Measurements from ENCODE around the gene ZBTB9.

ZBTB9 gene

GRCh38 chr6:33428966-33429749 is 25.2 kb upstream of the ZBTB9 start (continued):
- TF ChIP-seq, protein P1, sequence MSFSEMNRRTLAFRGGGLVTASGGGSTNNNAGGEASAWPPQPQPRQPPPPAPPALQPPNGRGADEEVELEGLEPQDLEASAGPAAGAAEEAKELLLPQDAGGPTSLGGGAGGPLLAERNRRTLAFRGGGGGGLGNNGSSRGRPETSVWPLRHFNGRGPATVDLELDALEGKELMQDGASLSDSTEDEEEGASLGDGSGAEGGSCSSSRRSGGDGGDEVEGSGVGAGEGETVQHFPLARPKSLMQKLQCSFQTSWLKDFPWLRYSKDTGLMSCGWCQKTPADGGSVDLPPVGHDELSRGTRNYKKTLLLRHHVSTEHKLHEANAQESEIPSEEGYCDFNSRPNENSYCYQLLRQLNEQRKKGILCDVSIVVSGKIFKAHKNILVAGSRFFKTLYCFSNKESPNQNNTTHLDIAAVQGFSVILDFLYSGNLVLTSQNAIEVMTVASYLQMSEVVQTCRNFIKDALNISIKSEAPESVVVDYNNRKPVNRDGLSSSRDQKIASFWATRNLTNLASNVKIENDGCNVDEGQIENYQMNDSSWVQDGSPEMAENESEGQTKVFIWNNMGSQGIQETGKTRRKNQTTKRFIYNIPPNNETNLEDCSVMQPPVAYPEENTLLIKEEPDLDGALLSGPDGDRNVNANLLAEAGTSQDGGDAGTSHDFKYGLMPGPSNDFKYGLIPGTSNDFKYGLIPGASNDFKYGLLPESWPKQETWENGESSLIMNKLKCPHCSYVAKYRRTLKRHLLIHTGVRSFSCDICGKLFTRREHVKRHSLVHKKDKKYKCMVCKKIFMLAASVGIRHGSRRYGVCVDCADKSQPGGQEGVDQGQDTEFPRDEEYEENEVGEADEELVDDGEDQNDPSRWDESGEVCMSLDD (tag by site-specific recombination; IDR thresholded peaks at IDR 0.05), result no peak
- TF ChIP-seq ZNF416 (tag by site-specific recombination; IDR thresholded peaks at IDR 0.05) (no peak), ZNF670 (tag by site-specific recombination; IDR thresholded peaks at IDR 0.05; ENCODE audit: low read depth) (no peak)
- TF ChIP-seq, protein P2, sequence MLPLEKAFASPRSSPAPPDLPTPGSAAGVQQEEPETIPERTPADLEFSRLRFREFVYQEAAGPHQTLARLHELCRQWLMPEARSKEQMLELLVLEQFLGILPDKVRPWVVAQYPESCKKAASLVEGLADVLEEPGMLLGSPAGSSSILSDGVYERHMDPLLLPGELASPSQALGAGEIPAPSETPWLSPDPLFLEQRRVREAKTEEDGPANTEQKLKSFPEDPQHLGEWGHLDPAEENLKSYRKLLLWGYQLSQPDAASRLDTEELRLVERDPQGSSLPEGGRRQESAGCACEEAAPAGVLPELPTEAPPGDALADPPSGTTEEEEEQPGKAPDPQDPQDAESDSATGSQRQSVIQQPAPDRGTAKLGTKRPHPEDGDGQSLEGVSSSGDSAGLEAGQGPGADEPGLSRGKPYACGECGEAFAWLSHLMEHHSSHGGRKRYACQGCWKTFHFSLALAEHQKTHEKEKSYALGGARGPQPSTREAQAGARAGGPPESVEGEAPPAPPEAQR (tag by site-specific recombination; IDR thresholded peaks at IDR 0.05), result no peak
- TF ChIP-seq, protein P3, sequence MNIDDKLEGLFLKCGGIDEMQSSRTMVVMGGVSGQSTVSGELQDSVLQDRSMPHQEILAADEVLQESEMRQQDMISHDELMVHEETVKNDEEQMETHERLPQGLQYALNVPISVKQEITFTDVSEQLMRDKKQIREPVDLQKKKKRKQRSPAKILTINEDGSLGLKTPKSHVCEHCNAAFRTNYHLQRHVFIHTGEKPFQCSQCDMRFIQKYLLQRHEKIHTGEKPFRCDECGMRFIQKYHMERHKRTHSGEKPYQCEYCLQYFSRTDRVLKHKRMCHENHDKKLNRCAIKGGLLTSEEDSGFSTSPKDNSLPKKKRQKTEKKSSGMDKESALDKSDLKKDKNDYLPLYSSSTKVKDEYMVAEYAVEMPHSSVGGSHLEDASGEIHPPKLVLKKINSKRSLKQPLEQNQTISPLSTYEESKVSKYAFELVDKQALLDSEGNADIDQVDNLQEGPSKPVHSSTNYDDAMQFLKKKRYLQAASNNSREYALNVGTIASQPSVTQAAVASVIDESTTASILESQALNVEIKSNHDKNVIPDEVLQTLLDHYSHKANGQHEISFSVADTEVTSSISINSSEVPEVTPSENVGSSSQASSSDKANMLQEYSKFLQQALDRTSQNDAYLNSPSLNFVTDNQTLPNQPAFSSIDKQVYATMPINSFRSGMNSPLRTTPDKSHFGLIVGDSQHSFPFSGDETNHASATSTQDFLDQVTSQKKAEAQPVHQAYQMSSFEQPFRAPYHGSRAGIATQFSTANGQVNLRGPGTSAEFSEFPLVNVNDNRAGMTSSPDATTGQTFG (tag by site-specific recombination; IDR thresholded peaks at IDR 0.05; ENCODE audit: borderline replicate concordance), result no peak
- TF ChIP-seq, protein P4, sequence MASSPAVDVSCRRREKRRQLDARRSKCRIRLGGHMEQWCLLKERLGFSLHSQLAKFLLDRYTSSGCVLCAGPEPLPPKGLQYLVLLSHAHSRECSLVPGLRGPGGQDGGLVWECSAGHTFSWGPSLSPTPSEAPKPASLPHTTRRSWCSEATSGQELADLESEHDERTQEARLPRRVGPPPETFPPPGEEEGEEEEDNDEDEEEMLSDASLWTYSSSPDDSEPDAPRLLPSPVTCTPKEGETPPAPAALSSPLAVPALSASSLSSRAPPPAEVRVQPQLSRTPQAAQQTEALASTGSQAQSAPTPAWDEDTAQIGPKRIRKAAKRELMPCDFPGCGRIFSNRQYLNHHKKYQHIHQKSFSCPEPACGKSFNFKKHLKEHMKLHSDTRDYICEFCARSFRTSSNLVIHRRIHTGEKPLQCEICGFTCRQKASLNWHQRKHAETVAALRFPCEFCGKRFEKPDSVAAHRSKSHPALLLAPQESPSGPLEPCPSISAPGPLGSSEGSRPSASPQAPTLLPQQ (tag by site-specific recombination; IDR thresholded peaks at IDR 0.05), result no peak

DNA sequence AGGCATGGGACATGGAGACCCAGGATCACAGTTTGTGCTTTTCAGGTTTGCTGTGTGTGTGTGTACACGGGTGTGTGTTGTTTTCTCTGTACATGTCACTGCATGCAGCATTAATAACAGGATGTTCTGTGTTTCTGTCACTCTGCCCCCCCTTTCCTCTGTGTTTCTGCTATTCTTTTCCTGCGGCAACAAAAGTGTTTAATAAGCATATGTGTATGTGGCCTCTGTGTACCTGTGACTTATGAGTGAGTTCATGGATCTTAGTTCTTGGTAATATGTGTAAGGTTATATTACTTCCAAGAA is 24.7 kb upstream of the ZBTB9 start:
- TF ChIP-seq ZNF629 (tag by site-specific recombination; IDR thresholded peaks at IDR 0.05), result no peak
- TF ChIP-seq, protein P5, sequence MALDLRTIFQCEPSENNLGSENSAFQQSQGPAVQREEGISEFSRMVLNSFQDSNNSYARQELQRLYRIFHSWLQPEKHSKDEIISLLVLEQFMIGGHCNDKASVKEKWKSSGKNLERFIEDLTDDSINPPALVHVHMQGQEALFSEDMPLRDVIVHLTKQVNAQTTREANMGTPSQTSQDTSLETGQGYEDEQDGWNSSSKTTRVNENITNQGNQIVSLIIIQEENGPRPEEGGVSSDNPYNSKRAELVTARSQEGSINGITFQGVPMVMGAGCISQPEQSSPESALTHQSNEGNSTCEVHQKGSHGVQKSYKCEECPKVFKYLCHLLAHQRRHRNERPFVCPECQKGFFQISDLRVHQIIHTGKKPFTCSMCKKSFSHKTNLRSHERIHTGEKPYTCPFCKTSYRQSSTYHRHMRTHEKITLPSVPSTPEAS (tag by site-specific recombination; IDR thresholded peaks at IDR 0.05), result 0 out of 2 replicates have a peak, but pooled peaks have one; percentile 4
- Histone ChIP-seq H3K36me3 (ENCODE audit: control insufficient read depth in 2 of 2, insufficient read depth in 1 of 2, low read length in 2 of 2) (no peaks in the 10 kb centered on the region), H3K9me3 (ENCODE audit: control insufficient read depth, insufficient read depth, low read depth, low read length) (no peaks in the 10 kb centered on the region), H3K4me1 (ENCODE audit: control insufficient read depth, insufficient read depth, low read length) (peaks cover 16% of the 10 kb centered on the region), H3K4me3 (ENCODE audit: low read depth, low read length) (no peak overlapping the region), H3K27ac (ENCODE audit: extremely low read depth, low read depth, low read length) (no peak overlapping the region)
- ChIA-PET CTCF (interaction anchor here (0.7 to 1.1 kb wide), 4 partner anchors 16 to 83 kb away, joined by 3 to 4 read pairs (median 3); no protein-coding TSS in a partner anchor), POLR2A (interaction anchor here (1.2 to 2.4 kb wide), 6 partner anchors 13 to 158 kb away, joined by 3 to 11 read pairs (median 6); partner anchors contain the start of genes B3GALT4, BAK1, RGL2 and RPS18)

DNA sequence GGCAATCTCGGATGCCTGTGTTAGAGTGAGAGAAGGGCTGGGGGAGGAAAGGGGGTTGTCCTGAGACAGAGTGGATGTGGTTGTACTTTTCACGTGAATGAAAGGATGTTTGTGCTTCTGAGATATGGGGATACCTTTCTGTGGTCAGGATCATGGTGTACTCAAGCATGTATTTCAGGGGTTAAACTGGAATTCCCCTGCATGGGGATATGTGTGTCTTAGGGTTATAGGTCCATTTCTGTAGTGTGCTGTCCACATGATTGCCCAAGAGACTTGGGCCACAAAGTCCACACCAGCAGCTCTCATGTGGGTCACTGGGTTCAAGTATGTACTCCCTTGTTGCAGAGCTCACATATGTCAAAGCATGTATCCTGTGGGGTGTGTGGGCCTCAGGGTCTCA is 24.0 kb upstream of the ZBTB9 start:
- TF ChIP-seq ZNF366 (tag by site-specific recombination; conservative IDR thresholded peaks at IDR 0.05) (no peak), ZNF138 (tag by site-specific recombination; IDR thresholded peaks at IDR 0.05; ENCODE audit: borderline replicate concordance) (no peak), ZNF335 (tag by site-specific recombination; conservative IDR thresholded peaks at IDR 0.05) (peak; percentile 41), KLF7 (tag by site-specific recombination; IDR thresholded peaks at IDR 0.05; ENCODE audit: borderline replicate concordance) (no peak), ZNF121 (tag by site-specific recombination; IDR thresholded peaks at IDR 0.05) (no peak)
- TF ChIP-seq, protein P6, sequence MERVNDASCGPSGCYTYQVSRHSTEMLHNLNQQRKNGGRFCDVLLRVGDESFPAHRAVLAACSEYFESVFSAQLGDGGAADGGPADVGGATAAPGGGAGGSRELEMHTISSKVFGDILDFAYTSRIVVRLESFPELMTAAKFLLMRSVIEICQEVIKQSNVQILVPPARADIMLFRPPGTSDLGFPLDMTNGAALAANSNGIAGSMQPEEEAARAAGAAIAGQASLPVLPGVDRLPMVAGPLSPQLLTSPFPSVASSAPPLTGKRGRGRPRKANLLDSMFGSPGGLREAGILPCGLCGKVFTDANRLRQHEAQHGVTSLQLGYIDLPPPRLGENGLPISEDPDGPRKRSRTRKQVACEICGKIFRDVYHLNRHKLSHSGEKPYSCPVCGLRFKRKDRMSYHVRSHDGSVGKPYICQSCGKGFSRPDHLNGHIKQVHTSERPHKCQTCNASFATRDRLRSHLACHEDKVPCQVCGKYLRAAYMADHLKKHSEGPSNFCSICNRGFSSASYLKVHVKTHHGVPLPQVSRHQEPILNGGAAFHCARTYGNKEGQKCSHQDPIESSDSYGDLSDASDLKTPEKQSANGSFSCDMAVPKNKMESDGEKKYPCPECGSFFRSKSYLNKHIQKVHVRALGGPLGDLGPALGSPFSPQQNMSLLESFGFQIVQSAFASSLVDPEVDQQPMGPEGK (tag by site-specific recombination; IDR thresholded peaks at IDR 0.05), result no peak
- H3K36me3 ChIP-seq (ENCODE audit: control insufficient read depth in 2 of 2, insufficient read depth in 1 of 2, low read length in 2 of 2), result peaks cover 3% of the 10 kb centered on the region in 2 experiments; a peak in 1 of 3 replicates
- no peak overlapping the region for H3K4me3 ChIP-seq (ENCODE audit: low read depth, low read length)
- peaks cover 10% of the 10 kb centered on the region for H3K4me1 ChIP-seq (ENCODE audit: control insufficient read depth, insufficient read depth, low read length)
- H3K9me3 ChIP-seq (ENCODE audit: control insufficient read depth, insufficient read depth, low read depth, low read length), result no peaks in the 10 kb centered on the region
- CTCF ChIA-PET, result interaction anchor here (0.7 to 2.7 kb wide), 6 partner anchors 8 to 151 kb away, joined by 3 to 13 read pairs (median 4); partner anchors contain the start of genes BAK1, CUTA and SYNGAP1
- H3K27ac ChIP-seq (ENCODE audit: extremely low read depth, low read depth, low read length), result no peak overlapping the region
- POLR2A ChIA-PET, result interaction anchor here (1.0 to 2.4 kb wide), 15 partner anchors 10 to 458 kb away, joined by 3 to 20 read pairs (median 5); partner anchors contain the start of genes B3GALT4, BAK1, CUTA and RGL2
